ENCODE data around the gene C11orf71.

Gene C11orf71

GRCh38 chr11:114353443-114353842 lies 46.9 kb downstream of the C11orf71 start:
- no peaks in the 10 kb centered on the region for H3K4me1 Mint-ChIP-seq (ENCODE audit: low read depth)
- peaks cover under 1% of the 10 kb centered on the region for H3K27me3 Mint-ChIP-seq (ENCODE audit: low read depth)
- H3K4me3 Mint-ChIP-seq, result no peak overlapping the region
- H3K27ac Mint-ChIP-seq, result no peak overlapping the region
- no peaks in the 10 kb centered on the region for H3K36me3 Mint-ChIP-seq (ENCODE audit: low read depth)
- H3K9me3 Mint-ChIP-seq, result no peaks in the 10 kb centered on the region

GRCh38 chr11:114350022-114350421 lies 50.3 kb downstream of the C11orf71 start:
- H3K36me3 Mint-ChIP-seq (ENCODE audit: low read depth), result no peaks in the 10 kb centered on the region
- no peak overlapping the region for H3K4me3 Mint-ChIP-seq
- H3K9me3 Mint-ChIP-seq, result no peaks in the 10 kb centered on the region
- no peaks in the 10 kb centered on the region for H3K4me1 Mint-ChIP-seq (ENCODE audit: low read depth)
- H3K27ac Mint-ChIP-seq, result no peak overlapping the region
- no peaks in the 10 kb centered on the region for H3K27me3 Mint-ChIP-seq (ENCODE audit: low read depth)
